H9 (cell line): ENCODE data around the gene CES2. TPM values are rescaled to one million over a fixed set of nuclear protein-coding genes. Genes with fewer than 3 reads are reported as not detected.
A peak's percentile ranks its signal among the peaks of the same experiment; 100 is the strongest.

Source experiments
- DNase-seq: peaks from one replicate; pipeline ENCODE4 v3.0.0-alpha.2; 2017
- H2AFZ ChIP-seq: one replicate; pipeline ENCODE4 v1.6.1; 2013; ENCODE audit warnings: mild to moderate bottlenecking, low read length, control low read depth, moderate library complexity
- H2AK5ac ChIP-seq: 2 replicates; pipeline ENCODE4 v1.6.1; 2013; ENCODE audit warnings: low read length, control low read depth, mixed read lengths; ENCODE audit not compliant: insufficient read length
- H2BK120ac ChIP-seq: one replicate; pipeline ENCODE4 v1.6.1; 2013; ENCODE audit warnings: low read depth, mild to moderate bottlenecking, low read length, control low read depth, inconsistent platforms; ENCODE audit not compliant: poor library complexity, severe bottlenecking
- H2BK12ac ChIP-seq: 2 replicates; pipeline ENCODE4 v1.6.1; 2013; ENCODE audit warnings: low read length, control low read depth, mixed read lengths, low read depth; ENCODE audit not compliant: insufficient read length
- H2BK15ac ChIP-seq: 2 replicates; pipeline ENCODE4 v1.6.1; 2013; ENCODE audit warnings: low read depth, low read length, control low read depth
- H2BK20ac ChIP-seq: one replicate; pipeline ENCODE4 v1.6.1; 2013; ENCODE audit warnings: low read depth, mild to moderate bottlenecking, low read length, control low read depth, inconsistent platforms; ENCODE audit not compliant: poor library complexity, severe bottlenecking
- H2BK5ac ChIP-seq: 2 replicates; pipeline ENCODE4 v1.6.1; 2013; ENCODE audit warnings: low read length, control low read depth, mixed read lengths; ENCODE audit not compliant: insufficient read length
- H3K14ac ChIP-seq: 2 replicates; pipeline ENCODE4 v1.6.1; 2013; ENCODE audit warnings: low read length, control low read depth; ENCODE audit not compliant: insufficient read depth
- H3K18ac ChIP-seq: 2 replicates; pipeline ENCODE4 v1.6.1; 2013; ENCODE audit warnings: low read depth, mild to moderate bottlenecking, mixed read lengths, low read length, control low read depth; ENCODE audit not compliant: insufficient read length
- H3K23ac ChIP-seq: 2 replicates; pipeline ENCODE4 v1.6.1; 2013; ENCODE audit warnings: low read length, control low read depth, mixed read lengths, low read depth; ENCODE audit not compliant: insufficient read length
- H3K23me2 ChIP-seq: 2 replicates; pipeline ENCODE4 v1.6.1; 2013; ENCODE audit warnings: low read depth, mild to moderate bottlenecking, mixed read lengths, low read length, control low read depth; ENCODE audit not compliant: insufficient read length, poor library complexity, severe bottlenecking
- H3K27ac ChIP-seq: 2 replicates; pipeline ENCODE4 v1.5.1; 2013; ENCODE audit warnings: low read length, control low read depth, mixed read lengths, low read depth; ENCODE audit not compliant: insufficient read length
- H3K27me3 ChIP-seq: 2 replicates; pipeline ENCODE4 v1.6.1; 2013; ENCODE audit warnings: low read length, control low read depth, inconsistent platforms; ENCODE audit not compliant: insufficient read depth
- H3K4ac ChIP-seq: 2 replicates; pipeline ENCODE4 v1.6.1; 2013; ENCODE audit warnings: low read depth, mild to moderate bottlenecking, control low read depth, inconsistent platforms, low read length, moderate library complexity
- H3K4me1 ChIP-seq: 2 replicates; pipeline ENCODE4 v1.6.1; 2013; ENCODE audit warnings: low read length, control low read depth, inconsistent platforms; ENCODE audit not compliant: insufficient read depth
- H3K4me2 ChIP-seq: 2 replicates; pipeline ENCODE4 v1.6.1; 2013; ENCODE audit warnings: low read length, control low read depth, mixed read lengths; ENCODE audit not compliant: insufficient read length, insufficient read depth
- H3K56ac ChIP-seq: 2 replicates; pipeline ENCODE4 v1.6.1; 2013; ENCODE audit warnings: low read depth, mild to moderate bottlenecking, mixed read lengths, low read length, control low read depth; ENCODE audit not compliant: insufficient read length
- H3K79me1 ChIP-seq: 2 replicates; pipeline ENCODE4 v1.6.1; 2013; ENCODE audit warnings: low read depth, mild to moderate bottlenecking, moderate library complexity, low read length, control low read depth, inconsistent platforms; ENCODE audit not compliant: insufficient read depth, poor library complexity, severe bottlenecking
- H3K79me2 ChIP-seq: 2 replicates; pipeline ENCODE4 v1.6.1; 2013; ENCODE audit warnings: low read length, control low read depth, inconsistent platforms; ENCODE audit not compliant: insufficient read depth
- H3K9ac ChIP-seq: 2 replicates; pipeline ENCODE4 v1.6.1; 2013; ENCODE audit warnings: low read length, control low read depth, mixed read lengths; ENCODE audit not compliant: insufficient read length; ENCODE audit errors: extremely low read depth
- H3K9me3 ChIP-seq: one replicate; pipeline ENCODE4 v1.6.1; 2013; ENCODE audit warnings: low read depth, low read length, inconsistent platforms; ENCODE audit not compliant: control insufficient read depth
- H3T11ph ChIP-seq: one replicate; pipeline ENCODE4 v1.6.1; 2013; ENCODE audit warnings: mild to moderate bottlenecking, low read length, control low read depth, inconsistent platforms
- H4K20me1 ChIP-seq: one replicate; pipeline ENCODE4 v1.6.1; 2013; ENCODE audit not compliant: control insufficient read depth, insufficient read length, insufficient read depth
- H4K5ac ChIP-seq: 2 replicates; pipeline ENCODE4 v1.6.1; 2013; ENCODE audit warnings: low read depth, mild to moderate bottlenecking, mixed read lengths, low read length, control low read depth; ENCODE audit not compliant: insufficient read length
- H4K8ac ChIP-seq: replicated peaks from 2 replicates; pipeline ENCODE4 v1.6.1; 2013; ENCODE audit warnings: low read length, control low read depth, mixed read lengths, low read depth; ENCODE audit not compliant: insufficient read length
- H4K91ac ChIP-seq: 2 replicates; pipeline ENCODE4 v1.6.1; 2013; ENCODE audit warnings: low read depth, mild to moderate bottlenecking, moderate library complexity, mixed read lengths, low read length, control low read depth; ENCODE audit not compliant: insufficient read length
- H3K27ac Mint-ChIP-seq, 3 experiments: 2 replicates in 2 of 3; 3 replicates in 1 of 3; pipeline ENCODE4 v1.8.0; 2020 to 2021; ENCODE audit warnings: mixed read lengths in 3 of 3, mild to moderate bottlenecking in 1 of 3, moderate library complexity in 1 of 3
- H3K27me3 Mint-ChIP-seq: 2 replicates; pipeline ENCODE4 v1.8.0; 2021; ENCODE audit warnings: low read depth, mild to moderate bottlenecking, moderate library complexity, mixed read lengths
- H3K36me3 Mint-ChIP-seq, 3 experiments: 2 replicates in 2 of 3; 3 replicates in 1 of 3; pipeline ENCODE4 v1.8.0; 2020 to 2021; ENCODE audit warnings: low read depth in 3 of 3, mixed read lengths in 3 of 3; ENCODE audit not compliant: insufficient read depth in 1 of 3
- H3K4me1 Mint-ChIP-seq, 2 experiments: 2 replicates each; pipeline ENCODE4 v1.8.0; 2020; ENCODE audit warnings: mixed read lengths in 2 of 2
- H3K4me3 Mint-ChIP-seq, 2 experiments: 2 replicates in 1 of 2; 3 replicates in 1 of 2; pipeline ENCODE4 v1.8.0; 2020 to 2021; ENCODE audit warnings: mild to moderate bottlenecking in 2 of 2, mixed read lengths in 2 of 2, moderate library complexity in 1 of 2
- H3K9me3 Mint-ChIP-seq, 2 experiments: 2 replicates in 1 of 2; 3 replicates in 1 of 2; pipeline ENCODE4 v1.8.0; 2020; ENCODE audit warnings: mild to moderate bottlenecking in 2 of 2, mixed read lengths in 2 of 2, moderate library complexity in 1 of 2
- CTCF ChIP-seq: fragments of 200-600 bp; sonication (generic); conservative IDR thresholded peaks from 3 replicates; pipeline ENCODE4 v1.8.0; 2021; ENCODE audit warnings: antibody characterized with exemption, mild to moderate bottlenecking
- WGBS: extraction: QIAGEN DNeasy Blood & Tissue Kit; methylation state at CpG from one replicate; pipeline ENCODE4 v1.1.7; 2013; ENCODE audit warnings: missing lambda C conversion rate, low lambda C conversion rate, mixed read lengths; ENCODE audit not compliant: insufficient read length; ENCODE audit errors: extremely low coverage; 5-methylcytosine and 5-hydroxymethylcytosine counted together
- total RNA-seq: library from RNA; stranded (reverse); gene quantifications from 2 replicates; pipeline ENCODE4 v1.2.1, GENCODE V29; 2021

Gene CES2
- total RNA-seq, 1 experiment from 2014 or later: 28.2 TPM

- Histone ChIP-seq H4K5ac (no peak overlapping the region), H3K23ac (no peak overlapping the region), H3K9me3 (no peaks in the 10 kb centered on the region), H4K8ac (no peak overlapping the region), H3K4me2 (no peak overlapping the region), H3K14ac (no peak overlapping the region), H3K27me3 (no peaks in the 10 kb centered on the region), H2AFZ (no peak overlapping the region), H3K4ac (no peak overlapping the region), H3K18ac (no peak overlapping the region), H4K20me1 (no peaks in the 10 kb centered on the region), H2BK5ac (no peak overlapping the region), H2BK120ac (no peak overlapping the region), H3K79me2 (no peaks in the 10 kb centered on the region), H3K56ac (no peak overlapping the region), H3K27ac (no peak overlapping the region), H2BK15ac (no peak overlapping the region), H4K91ac (no peak overlapping the region), H3K79me1 (no peaks in the 10 kb centered on the region), H3K9ac (no peak overlapping the region), H2BK12ac (no peak overlapping the region), H3K4me1 (no peaks in the 10 kb centered on the region), H3T11ph (no peak overlapping the region), H2BK20ac (no peak overlapping the region), H3K23me2 (no peaks in the 10 kb centered on the region), H2AK5ac (no peak overlapping the region)
- DNase-seq: no peak
- Mint-ChIP-seq H3K9me3 (no peaks in the 10 kb centered on the region), H3K27ac (no peak overlapping the region), H3K36me3 (no peaks in the 10 kb centered on the region), H3K4me1 (peaks cover 0 to 7% of the 10 kb centered on the region in 2 experiments; a peak in 2 of 4 replicates), H3K4me3 (peak overlapping the region in 1 of 2 experiments; percentile 12; a peak in 1 of 5 replicates), H3K27me3 (peaks cover 38% of the 10 kb centered on the region)
- whole genome bisulfite sequencing: no CpG with 5 or more reads among the region's 5 CpGs
- TF ChIP-seq CTCF: no peak
Observed at GRCh38 chr16:66911112-66911511, 24.2 kb upstream of the CES2 start.
